CD4-positive, alpha-beta T cell treated with Interleukin-21 for 1 hour (primary cell): Measurements from ENCODE around the gene KCTD7.
"Not testable (repeated sequence)": the region's sequence is repeated elsewhere in the genome, so short reads cannot be mapped to it uniquely, and the experiment has no call there.

Experiments
- DNase-seq: peaks from one replicate; pipeline ENCODE4 v3.0.0-alpha.2; 2020

Gene KCTD7

GRCh38 chr7:66654275-66655112, 25.8 kb downstream of the KCTD7 start:
- peak; percentile 98 for DNase-seq

- DNase-seq = not testable (repeated sequence)
Measured at GRCh38 chr7:66655113-66655806, 26.6 kb downstream of the KCTD7 start.

GRCh38 chr7:66655826-66656485, 27.3 kb downstream of the KCTD7 start:
- DNase-seq = not testable (repeated sequence)

- DNase-seq = no peak
Measured at GRCh38 chr7:66657798-66658197, 29.1 kb downstream of the KCTD7 start.

GRCh38 chr7:66662646-66663264, 34.1 kb downstream of the KCTD7 start:
- no peak for DNase-seq

GRCh38 chr7:66664590-66665293, 36.1 kb downstream of the KCTD7 start:
- no peak for DNase-seq

- DNase-seq = no peak
Measured at GRCh38 chr7:66666313-66666952, 37.8 kb downstream of the KCTD7 start.

- DNase-seq = no peak
Measured at GRCh38 chr7:66667023-66667728, 38.5 kb downstream of the KCTD7 start.

GRCh38 chr7:66668112-66668511, 39.4 kb downstream of the KCTD7 start:
- DNase-seq = no peak

GRCh38 chr7:66668677-66669076, 40.0 kb downstream of the KCTD7 start:
- DNase-seq = no peak

- DNase-seq = no peak
Measured at GRCh38 chr7:66669088-66669487, 40.4 kb downstream of the KCTD7 start.

- no peak for DNase-seq
Measured at GRCh38 chr7:66669496-66669895, 40.8 kb downstream of the KCTD7 start.

- no peak for DNase-seq
Measured at GRCh38 chr7:66671034-66671433, 42.4 kb downstream of the KCTD7 start.

GRCh38 chr7:66671486-66671885, 42.8 kb downstream of the KCTD7 start:
- DNase-seq = not testable (repeated sequence)

- DNase-seq = not testable (repeated sequence)
Measured at GRCh38 chr7:66672432-66673123, 43.9 kb downstream of the KCTD7 start.

- not testable (repeated sequence) for DNase-seq
Measured at GRCh38 chr7:66673124-66673640, 44.5 kb downstream of the KCTD7 start.

- no peak for DNase-seq
Measured at GRCh38 chr7:66679633-66680244, 51.1 kb downstream of the KCTD7 start.

GRCh38 chr7:66681491-66682349, 53.0 kb downstream of the KCTD7 start:
- peak; percentile 95 for DNase-seq
